C4-2B (cell line): ENCODE results near the gene DRC3.

ENCODE experiments used
- CTCF ChIP-seq: fragments of 450-650 bp; conservative IDR thresholded peaks from 2 replicates; pipeline ENCODE4 v1.5.1; 2017; ENCODE audit warnings: mild to moderate bottlenecking
- ZFX ChIP-seq: fragments of 450-650 bp; IDR thresholded peaks from 2 replicates; pipeline ENCODE4 v1.6.1; 2017

DNA sequence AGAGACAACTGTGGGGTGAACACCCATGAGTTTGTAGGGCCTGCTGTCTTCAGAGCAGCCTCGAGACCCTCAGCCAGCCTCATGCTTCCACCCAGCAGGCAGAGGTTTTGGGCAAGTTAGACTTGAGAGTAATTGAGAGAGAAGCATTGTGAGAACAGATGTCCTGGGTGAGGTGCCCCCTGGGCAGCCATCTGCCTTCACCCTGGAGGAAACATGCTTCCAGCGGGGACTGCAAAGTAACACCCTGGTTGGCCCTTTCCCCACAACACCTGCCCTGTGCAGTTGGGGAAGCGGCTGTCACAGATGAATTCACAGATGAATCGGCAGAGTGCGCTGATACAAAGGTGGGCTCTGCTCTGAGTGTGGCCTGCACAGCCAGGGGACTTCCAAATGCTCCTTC, 42.9 kb downstream of the DRC3 start:
- TF ChIP-seq CTCF (no peak), ZFX (no peak)
